ENCODE results near the gene APOB.

The APOB gene

GRCh38 chr2:21004181-21004572 lies 39.7 kb downstream of the APOB start:
- no peak for FAIRE-seq

- no peak for FAIRE-seq
Observed at GRCh38 chr2:21003572-21004180, 40.2 kb downstream of the APOB start.

- FAIRE-seq: no peak
Observed at GRCh38 chr2:21002814-21003192, 41.1 kb downstream of the APOB start.

GRCh38 chr2:21001988-21002813 lies 41.7 kb downstream of the APOB start:
- FAIRE-seq: no peak

- no peak for FAIRE-seq
Observed at GRCh38 chr2:21001225-21001946, 42.5 kb downstream of the APOB start.

GRCh38 chr2:20999906-21000645 lies 43.8 kb downstream of the APOB start:
- FAIRE-seq: no peak

- no peak for FAIRE-seq
Observed at GRCh38 chr2:20998972-20999905, 44.6 kb downstream of the APOB start.

GRCh38 chr2:20997953-20998722 lies 45.7 kb downstream of the APOB start:
- no peak for FAIRE-seq

GRCh38 chr2:20994130-20994529 lies 49.7 kb downstream of the APOB start:
- FAIRE-seq: no peak

- no peak for FAIRE-seq
Observed at GRCh38 chr2:20992201-20992711, 51.6 kb downstream of the APOB start.

- no peak for FAIRE-seq
Observed at GRCh38 chr2:20990442-20991430, 53.1 kb downstream of the APOB start.

GRCh38 chr2:20989404-20989803 lies 54.5 kb downstream of the APOB start:
- no peak for FAIRE-seq

GRCh38 chr2:20988905-20989304 lies 55.0 kb downstream of the APOB start:
- no peak for FAIRE-seq

GRCh38 chr2:20986024-20986939 lies 57.6 kb downstream of the APOB start:
- no peak for FAIRE-seq

- no peak for FAIRE-seq
Observed at GRCh38 chr2:20985062-20985461, 58.8 kb downstream of the APOB start.

- no peak for FAIRE-seq
Observed at GRCh38 chr2:20984408-20984807, 59.5 kb downstream of the APOB start.

GRCh38 chr2:20983844-20984243 lies 60.0 kb downstream of the APOB start:
- no peak for FAIRE-seq

GRCh38 chr2:20982861-20983260 lies 61.0 kb downstream of the APOB start:
- FAIRE-seq: no peak
